H9 (cell line): Measurements from ENCODE around the gene ZPR1. TPM values are rescaled to one million over a fixed set of nuclear protein-coding genes. Genes with fewer than 3 reads are reported as not detected.

Source experiments
- DNase-seq: peaks from one replicate; pipeline ENCODE4 v3.0.0-alpha.2; 2017
- H2AFZ ChIP-seq: one replicate; pipeline ENCODE4 v1.6.1; 2013; ENCODE audit warnings: mild to moderate bottlenecking, low read length, control low read depth, moderate library complexity
- H2AK5ac ChIP-seq: 2 replicates; pipeline ENCODE4 v1.6.1; 2013; ENCODE audit warnings: low read length, control low read depth, mixed read lengths; ENCODE audit not compliant: insufficient read length
- H2BK120ac ChIP-seq: one replicate; pipeline ENCODE4 v1.6.1; 2013; ENCODE audit warnings: low read depth, mild to moderate bottlenecking, low read length, control low read depth, inconsistent platforms; ENCODE audit not compliant: poor library complexity, severe bottlenecking
- H2BK12ac ChIP-seq: 2 replicates; pipeline ENCODE4 v1.6.1; 2013; ENCODE audit warnings: low read length, control low read depth, mixed read lengths, low read depth; ENCODE audit not compliant: insufficient read length
- H2BK15ac ChIP-seq: 2 replicates; pipeline ENCODE4 v1.6.1; 2013; ENCODE audit warnings: low read depth, low read length, control low read depth
- H2BK20ac ChIP-seq: one replicate; pipeline ENCODE4 v1.6.1; 2013; ENCODE audit warnings: low read depth, mild to moderate bottlenecking, low read length, control low read depth, inconsistent platforms; ENCODE audit not compliant: poor library complexity, severe bottlenecking
- H2BK5ac ChIP-seq: 2 replicates; pipeline ENCODE4 v1.6.1; 2013; ENCODE audit warnings: low read length, control low read depth, mixed read lengths; ENCODE audit not compliant: insufficient read length
- H3K14ac ChIP-seq: 2 replicates; pipeline ENCODE4 v1.6.1; 2013; ENCODE audit warnings: low read length, control low read depth; ENCODE audit not compliant: insufficient read depth
- H3K18ac ChIP-seq: 2 replicates; pipeline ENCODE4 v1.6.1; 2013; ENCODE audit warnings: low read depth, mild to moderate bottlenecking, mixed read lengths, low read length, control low read depth; ENCODE audit not compliant: insufficient read length
- H3K23ac ChIP-seq: 2 replicates; pipeline ENCODE4 v1.6.1; 2013; ENCODE audit warnings: low read length, control low read depth, mixed read lengths, low read depth; ENCODE audit not compliant: insufficient read length
- H3K23me2 ChIP-seq: 2 replicates; pipeline ENCODE4 v1.6.1; 2013; ENCODE audit warnings: low read depth, mild to moderate bottlenecking, mixed read lengths, low read length, control low read depth; ENCODE audit not compliant: insufficient read length, poor library complexity, severe bottlenecking
- H3K27ac ChIP-seq: 2 replicates; pipeline ENCODE4 v1.5.1; 2013; ENCODE audit warnings: low read length, control low read depth, mixed read lengths, low read depth; ENCODE audit not compliant: insufficient read length
- H3K27me3 ChIP-seq: 2 replicates; pipeline ENCODE4 v1.6.1; 2013; ENCODE audit warnings: low read length, control low read depth, inconsistent platforms; ENCODE audit not compliant: insufficient read depth
- H3K4ac ChIP-seq: 2 replicates; pipeline ENCODE4 v1.6.1; 2013; ENCODE audit warnings: low read depth, mild to moderate bottlenecking, control low read depth, inconsistent platforms, low read length, moderate library complexity
- H3K4me1 ChIP-seq: 2 replicates; pipeline ENCODE4 v1.6.1; 2013; ENCODE audit warnings: low read length, control low read depth, inconsistent platforms; ENCODE audit not compliant: insufficient read depth
- H3K4me2 ChIP-seq: 2 replicates; pipeline ENCODE4 v1.6.1; 2013; ENCODE audit warnings: low read length, control low read depth, mixed read lengths; ENCODE audit not compliant: insufficient read length, insufficient read depth
- H3K56ac ChIP-seq: 2 replicates; pipeline ENCODE4 v1.6.1; 2013; ENCODE audit warnings: low read depth, mild to moderate bottlenecking, mixed read lengths, low read length, control low read depth; ENCODE audit not compliant: insufficient read length
- H3K79me1 ChIP-seq: 2 replicates; pipeline ENCODE4 v1.6.1; 2013; ENCODE audit warnings: low read depth, mild to moderate bottlenecking, moderate library complexity, low read length, control low read depth, inconsistent platforms; ENCODE audit not compliant: insufficient read depth, poor library complexity, severe bottlenecking
- H3K79me2 ChIP-seq: 2 replicates; pipeline ENCODE4 v1.6.1; 2013; ENCODE audit warnings: low read length, control low read depth, inconsistent platforms; ENCODE audit not compliant: insufficient read depth
- H3K9ac ChIP-seq: 2 replicates; pipeline ENCODE4 v1.6.1; 2013; ENCODE audit warnings: low read length, control low read depth, mixed read lengths; ENCODE audit not compliant: insufficient read length; ENCODE audit errors: extremely low read depth
- H3K9me3 ChIP-seq: one replicate; pipeline ENCODE4 v1.6.1; 2013; ENCODE audit warnings: low read depth, low read length, inconsistent platforms; ENCODE audit not compliant: control insufficient read depth
- H3T11ph ChIP-seq: one replicate; pipeline ENCODE4 v1.6.1; 2013; ENCODE audit warnings: mild to moderate bottlenecking, low read length, control low read depth, inconsistent platforms
- H4K20me1 ChIP-seq: one replicate; pipeline ENCODE4 v1.6.1; 2013; ENCODE audit not compliant: control insufficient read depth, insufficient read length, insufficient read depth
- H4K5ac ChIP-seq: 2 replicates; pipeline ENCODE4 v1.6.1; 2013; ENCODE audit warnings: low read depth, mild to moderate bottlenecking, mixed read lengths, low read length, control low read depth; ENCODE audit not compliant: insufficient read length
- H4K8ac ChIP-seq: replicated peaks from 2 replicates; pipeline ENCODE4 v1.6.1; 2013; ENCODE audit warnings: low read length, control low read depth, mixed read lengths, low read depth; ENCODE audit not compliant: insufficient read length
- H4K91ac ChIP-seq: 2 replicates; pipeline ENCODE4 v1.6.1; 2013; ENCODE audit warnings: low read depth, mild to moderate bottlenecking, moderate library complexity, mixed read lengths, low read length, control low read depth; ENCODE audit not compliant: insufficient read length
- H3K27ac Mint-ChIP-seq, 3 experiments: 2 replicates in 2 of 3; 3 replicates in 1 of 3; pipeline ENCODE4 v1.8.0; 2020 to 2021; ENCODE audit warnings: mixed read lengths in 3 of 3, mild to moderate bottlenecking in 1 of 3, moderate library complexity in 1 of 3
- H3K27me3 Mint-ChIP-seq: 2 replicates; pipeline ENCODE4 v1.8.0; 2021; ENCODE audit warnings: low read depth, mild to moderate bottlenecking, moderate library complexity, mixed read lengths
- H3K36me3 Mint-ChIP-seq, 3 experiments: 2 replicates in 2 of 3; 3 replicates in 1 of 3; pipeline ENCODE4 v1.8.0; 2020 to 2021; ENCODE audit warnings: low read depth in 3 of 3, mixed read lengths in 3 of 3; ENCODE audit not compliant: insufficient read depth in 1 of 3
- H3K4me1 Mint-ChIP-seq, 2 experiments: 2 replicates each; pipeline ENCODE4 v1.8.0; 2020; ENCODE audit warnings: mixed read lengths in 2 of 2
- H3K4me3 Mint-ChIP-seq, 2 experiments: 2 replicates in 1 of 2; 3 replicates in 1 of 2; pipeline ENCODE4 v1.8.0; 2020 to 2021; ENCODE audit warnings: mild to moderate bottlenecking in 2 of 2, mixed read lengths in 2 of 2, moderate library complexity in 1 of 2
- H3K9me3 Mint-ChIP-seq, 2 experiments: 2 replicates in 1 of 2; 3 replicates in 1 of 2; pipeline ENCODE4 v1.8.0; 2020; ENCODE audit warnings: mild to moderate bottlenecking in 2 of 2, mixed read lengths in 2 of 2, moderate library complexity in 1 of 2
- WGBS: extraction: QIAGEN DNeasy Blood & Tissue Kit; methylation state at CpG from one replicate; pipeline ENCODE4 v1.1.7; 2013; ENCODE audit warnings: missing lambda C conversion rate, low lambda C conversion rate, mixed read lengths; ENCODE audit not compliant: insufficient read length; ENCODE audit errors: extremely low coverage; 5-methylcytosine and 5-hydroxymethylcytosine counted together
- total RNA-seq: library from RNA; stranded (reverse); gene quantifications from 2 replicates; pipeline ENCODE4 v1.2.1, GENCODE V29; 2021
- TF ChIP-seq, protein P1 (sequence below): fragments of 200-600 bp; sonication (generic); conservative IDR thresholded peaks from 3 replicates; pipeline ENCODE4 v1.8.0; 2021; ENCODE audit warnings: antibody characterized with exemption, mild to moderate bottlenecking

Gene ZPR1
- total RNA-seq, 1 experiment from 2014 or later, result 82.0 TPM

DNA sequence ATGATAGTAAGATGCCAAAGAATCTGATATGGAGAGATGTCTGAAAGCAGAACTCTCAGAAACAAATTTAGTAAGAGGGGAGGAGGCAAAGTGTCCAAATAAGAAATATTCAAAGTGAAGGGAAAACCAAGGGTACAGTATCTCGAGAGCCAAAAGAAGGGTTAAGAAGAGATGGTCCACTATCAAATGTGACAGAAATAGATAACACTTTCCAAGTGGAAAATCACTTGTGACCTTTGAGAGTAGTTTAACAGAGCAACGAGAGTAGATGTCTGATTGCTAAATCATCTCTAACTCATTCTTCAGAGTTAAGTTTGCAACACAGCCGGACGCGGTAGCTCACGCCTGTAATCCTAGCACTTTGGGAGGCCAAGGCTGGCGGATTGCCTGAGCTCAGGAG lies 10.8 kb downstream of the ZPR1 start:
- Histone ChIP-seq H3K79me1 (no peaks in the 10 kb centered on the region), H3K14ac (no peak overlapping the region), H3K4me2 (no peak overlapping the region), H2BK5ac (no peak overlapping the region), H2AK5ac (no peak overlapping the region), H3K9me3 (no peaks in the 10 kb centered on the region), H2BK12ac (no peak overlapping the region), H3K9ac (no peak overlapping the region), H3K79me2 (peaks cover under 1% of the 10 kb centered on the region; the same call in 1 of the 2 replicates), H4K8ac (no peak overlapping the region), H3T11ph (no peak overlapping the region), H2BK120ac (no peak overlapping the region), H3K4ac (no peak overlapping the region), H4K5ac (no peak overlapping the region), H3K23me2 (peaks cover 9% of the 10 kb centered on the region), H3K27ac (no peak overlapping the region), H2AFZ (no peak overlapping the region), H3K27me3 (no peaks in the 10 kb centered on the region), H2BK15ac (no peak overlapping the region), H4K20me1 (no peaks in the 10 kb centered on the region), H4K91ac (no peak overlapping the region), H3K18ac (no peak overlapping the region), H3K23ac (no peak overlapping the region), H3K56ac (no peak overlapping the region), H3K4me1 (no peaks in the 10 kb centered on the region), H2BK20ac (no peak overlapping the region)
- WGBS, result no CpG with 5 or more reads among the region's 7 CpGs
- TF ChIP-seq, protein P1, sequence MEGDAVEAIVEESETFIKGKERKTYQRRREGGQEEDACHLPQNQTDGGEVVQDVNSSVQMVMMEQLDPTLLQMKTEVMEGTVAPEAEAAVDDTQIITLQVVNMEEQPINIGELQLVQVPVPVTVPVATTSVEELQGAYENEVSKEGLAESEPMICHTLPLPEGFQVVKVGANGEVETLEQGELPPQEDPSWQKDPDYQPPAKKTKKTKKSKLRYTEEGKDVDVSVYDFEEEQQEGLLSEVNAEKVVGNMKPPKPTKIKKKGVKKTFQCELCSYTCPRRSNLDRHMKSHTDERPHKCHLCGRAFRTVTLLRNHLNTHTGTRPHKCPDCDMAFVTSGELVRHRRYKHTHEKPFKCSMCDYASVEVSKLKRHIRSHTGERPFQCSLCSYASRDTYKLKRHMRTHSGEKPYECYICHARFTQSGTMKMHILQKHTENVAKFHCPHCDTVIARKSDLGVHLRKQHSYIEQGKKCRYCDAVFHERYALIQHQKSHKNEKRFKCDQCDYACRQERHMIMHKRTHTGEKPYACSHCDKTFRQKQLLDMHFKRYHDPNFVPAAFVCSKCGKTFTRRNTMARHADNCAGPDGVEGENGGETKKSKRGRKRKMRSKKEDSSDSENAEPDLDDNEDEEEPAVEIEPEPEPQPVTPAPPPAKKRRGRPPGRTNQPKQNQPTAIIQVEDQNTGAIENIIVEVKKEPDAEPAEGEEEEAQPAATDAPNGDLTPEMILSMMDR, result no peak
- Mint-ChIP-seq H3K27me3 (no peaks in the 10 kb centered on the region), H3K36me3 (peaks cover 23 to 61% (median 43%) of the 10 kb centered on the region in 3 experiments; a peak in 6 of 7 replicates), H3K4me3 (no peak overlapping the region), H3K9me3 (no peaks in the 10 kb centered on the region), H3K4me1 (peaks cover 9% of the 10 kb centered on the region in 2 experiments; a peak in 3 of 4 replicates), H3K27ac (no peak overlapping the region)
- no peak for DNase-seq
